HG02885 (cell line): ENCODE data around the gene USP31.
"Not testable (repeated sequence)": the region's sequence is repeated elsewhere in the genome, so short reads cannot be mapped to it uniquely, and the experiment has no call there.

Experiments used
- ATAC-seq: cut with Tn5 transposase; IDR thresholded peaks from one replicate; pipeline ENCODE4 v1.9.1; 2021; ENCODE audit warnings: mild to moderate bottlenecking; ENCODE audit not compliant: unreplicated experiment, poor library complexity

The USP31 gene

GRCh38 chr16:23104032-23104955 is 45.0 kb downstream of the USP31 start:
- no peak for ATAC-seq

- no peak for ATAC-seq
Observed at GRCh38 chr16:23103603-23104002, 45.6 kb downstream of the USP31 start.

- ATAC-seq: no peak
Observed at GRCh38 chr16:23101012-23101550, 48.2 kb downstream of the USP31 start.

- not testable (repeated sequence) for ATAC-seq
Observed at GRCh38 chr16:23096450-23096849, 52.8 kb downstream of the USP31 start.

- not testable (repeated sequence) for ATAC-seq
Observed at GRCh38 chr16:23094136-23094535, 55.1 kb downstream of the USP31 start.

GRCh38 chr16:23092801-23093117 is 56.5 kb downstream of the USP31 start:
- no peak for ATAC-seq

- no peak for ATAC-seq
Observed at GRCh38 chr16:23092072-23092800, 57.0 kb downstream of the USP31 start.

GRCh38 chr16:23089111-23089510 is 60.1 kb downstream of the USP31 start:
- ATAC-seq: no peak

GRCh38 chr16:23088018-23088417 is 61.2 kb downstream of the USP31 start:
- ATAC-seq: no peak

GRCh38 chr16:23085949-23086348 is 63.3 kb downstream of the USP31 start:
- ATAC-seq: no peak

- no peak for ATAC-seq
Observed at GRCh38 chr16:23082161-23082788, 67.0 kb downstream of the USP31 start.

- no peak for ATAC-seq
Observed at GRCh38 chr16:23081675-23082119, 67.6 kb downstream of the USP31 start.

- ATAC-seq: no peak
Observed at GRCh38 chr16:23080747-23081146, 68.5 kb downstream of the USP31 start.

GRCh38 chr16:23080329-23080728 is 68.9 kb downstream of the USP31 start:
- ATAC-seq: no peak

- ATAC-seq: no peak
Observed at GRCh38 chr16:23079675-23080301, 69.5 kb downstream of the USP31 start.

- no peak for ATAC-seq
Observed at GRCh38 chr16:23074423-23074822, 74.8 kb downstream of the USP31 start.

- no peak for ATAC-seq
Observed at GRCh38 chr16:23072769-23073549, 76.3 kb downstream of the USP31 start.

GRCh38 chr16:23072084-23072599 is 77.1 kb downstream of the USP31 start:
- ATAC-seq: no peak
